ENCODE measurements around the gene ATRN.

GRCh38 chr20:3590164-3590563 is 119.3 kb downstream of the ATRN start:
- TF ChIP-seq ZNF274 (IDR thresholded peaks at IDR 0.05; ENCODE audit: low read depth, low read length) (no peak), YY1 (IDR thresholded peaks at IDR 0.05; ENCODE audit: insufficient read depth, insufficient read length) (no peak)
